GM12874 (cell line): ENCODE results near the gene RFPL2.

Experiments
- CTCF ChIP-seq: IDR thresholded peaks from 2 replicates; pipeline ENCODE4 v1.5.1; 2011; ENCODE audit warnings: low read depth, mild to moderate bottlenecking, control low read depth, low read length, moderate library complexity; ENCODE audit not compliant: insufficient read depth

Gene RFPL2

GRCh38 chr22:32205974-32206773 lies 1.3 kb upstream of the RFPL2 start:
- TF ChIP-seq CTCF: no peak

DNA sequence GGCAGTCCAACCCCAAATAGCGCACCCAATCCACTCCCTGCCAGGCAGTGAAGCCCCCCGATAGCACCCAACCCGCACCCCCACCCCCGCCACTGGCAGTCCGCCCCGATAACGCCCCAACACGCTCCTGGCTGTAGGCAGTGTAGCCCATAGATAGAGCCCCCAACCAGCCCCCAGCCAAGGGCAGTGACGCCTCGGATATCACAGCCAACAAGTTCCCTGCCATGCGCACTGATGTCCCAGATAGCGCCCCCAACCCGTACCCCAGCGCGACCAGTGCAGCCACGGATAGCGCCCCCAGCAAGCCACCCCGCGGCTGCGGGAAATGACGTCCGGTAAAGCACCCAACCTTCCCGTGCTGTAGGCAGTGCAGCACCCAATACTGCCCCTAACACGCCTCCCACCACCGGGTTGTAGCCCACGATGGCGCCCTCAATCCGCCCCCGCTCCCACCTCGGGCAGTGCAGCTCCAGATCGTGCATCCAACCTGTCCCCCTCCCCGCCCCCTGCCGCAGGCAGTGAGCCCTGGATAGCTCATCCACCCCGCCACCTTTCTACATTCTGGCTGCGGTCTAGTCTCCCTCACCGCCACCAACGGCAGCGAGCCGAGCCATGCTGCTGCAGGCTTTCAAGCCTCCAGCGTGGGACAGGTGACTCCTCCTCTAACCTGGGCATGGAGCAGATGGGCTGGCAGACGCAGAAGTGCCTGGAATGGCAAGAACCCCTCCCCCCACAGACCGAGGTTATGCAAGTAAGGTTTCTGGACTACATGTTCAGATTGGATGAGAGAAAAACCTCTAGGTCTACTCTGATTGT lies 625 bp downstream of the RFPL2 start:
- no peak for TF ChIP-seq CTCF

GRCh38 chr22:32203181-32204039 lies 1.5 kb downstream of the RFPL2 start:
- no peak for TF ChIP-seq CTCF

- TF ChIP-seq CTCF: peak; percentile 63
These were observed 2.2 kb downstream of the RFPL2 start for GRCh38 chr22:32202539-32203180.

GRCh38 chr22:32202161-32202538 lies 2.7 kb downstream of the RFPL2 start:
- no peak for TF ChIP-seq CTCF

DNA sequence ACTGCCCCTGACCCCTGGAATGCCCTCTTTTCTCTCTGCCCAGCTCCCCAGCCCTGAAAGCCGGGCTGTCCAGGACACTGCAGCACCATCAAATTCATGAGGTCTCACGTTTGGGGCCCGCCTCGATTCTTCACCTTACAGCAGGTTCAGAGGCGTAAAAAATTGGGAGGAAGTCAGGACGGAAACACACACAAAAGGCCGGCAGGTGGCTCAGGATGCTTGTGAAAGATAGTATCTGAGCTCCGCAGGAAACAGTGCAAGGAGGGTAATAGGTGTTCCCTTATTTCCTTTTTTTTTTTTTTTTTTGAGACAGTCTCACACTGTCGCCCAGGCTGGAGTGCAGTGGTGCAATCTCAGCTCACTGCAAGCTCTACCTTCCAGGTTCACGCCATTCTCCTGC lies 4.1 kb downstream of the RFPL2 start:
- no peak for TF ChIP-seq CTCF

GRCh38 chr22:32199961-32200360 lies 4.9 kb downstream of the RFPL2 start:
- no peak for TF ChIP-seq CTCF
